Thyroid gland (tissue), 4 donors: ENCODE data around the gene RAB6A. TPM values are rescaled to one million over a fixed set of nuclear protein-coding genes. Genes with fewer than 3 reads are reported as not detected.

Source experiments
- DNase-seq, 2 donors: peaks; one replicate each; pipeline ENCODE4 v3.0.0-alpha.2; 2019
- H3K27ac ChIP-seq, 3 donors: fragments of 200-600 bp; sonication (generic); 1 replicate in 2 of 3; 2 replicates in 1 of 3; pipeline ENCODE4 v1.5.1; 2016 to 2019; ENCODE audit warnings: mild to moderate bottlenecking in 1 of 3, moderate library complexity in 1 of 3
- H3K27me3 ChIP-seq: fragments of 200-600 bp; sonication (generic); one replicate; pipeline ENCODE4 v1.5.1; 2019
- H3K36me3 ChIP-seq, 2 donors: fragments of 200-600 bp; sonication (generic); one replicate each; pipeline ENCODE4 v1.5.1; 2016 to 2019
- H3K4me1 ChIP-seq, 2 donors: fragments of 200-600 bp; sonication (generic); one replicate each; pipeline ENCODE4 v1.5.1; 2017 to 2019
- H3K4me3 ChIP-seq, 3 donors: fragments of 200-600 bp; sonication (generic); replicated peaks in 1 of 3; 1 replicate in 2 of 3; 2 replicates in 1 of 3; pipeline ENCODE4 v1.5.1; 2016; ENCODE audit warnings: mild to moderate bottlenecking in 1 of 3
- H3K9me3 ChIP-seq: fragments of 200-600 bp; sonication (generic); one replicate; pipeline ENCODE4 v1.5.1; 2017
- CTCF ChIP-seq, 6 experiments: fragments of 200-600 bp in 3 of 6; fragments of 450-650 bp in 3 of 6; sonication (generic) in 3 of 6; IDR thresholded peaks; one replicate each; pipeline ENCODE4 v1.5.1; 2016 to 2019; ENCODE audit warnings: antibody characterized with exemption in 6 of 6, mild to moderate bottlenecking in 2 of 6, inconsistent platforms in 1 of 6, moderate library complexity in 1 of 6
- POLR2A ChIP-seq, 2 donors: fragments of 450-650 bp; IDR thresholded peaks; one replicate each; pipeline ENCODE4 v1.6.1; 2017; ENCODE audit warnings: antibody characterized with exemption in 2 of 2, mild to moderate bottlenecking in 2 of 2, moderate library complexity in 1 of 2
- WGBS, 2 donors: methylation state at CpG; one replicate each; pipeline ENCODE4 v1.1.5; 2017; 5-methylcytosine and 5-hydroxymethylcytosine counted together
- intact Hi-C: fragments of 100-400 bp; cut with DNase I; formaldehyde crosslinking; loops from one replicate; pipeline ENCODE4 v1.15.1; 2023
- total RNA-seq, 4 donors: library from RNA; depleted of rRNA; stranded (reverse); fragments of >200 nt; gene quantifications; one replicate each; pipeline ENCODE4 v1.2.3, GENCODE V29; 2016

Gene RAB6A
- total RNA-seq, 4 donors from 2014 or later: 131 to 191 (median 178) TPM

GRCh38 chr11:73757598-73757997 lies 3.3 kb downstream of the RAB6A start:
- no peak for TF ChIP-seq CTCF (IDR thresholded peaks at IDR 0.05)
- TF ChIP-seq POLR2A (IDR thresholded peaks at IDR 0.05): no peak
- no peaks in the 10 kb centered on the region for H3K36me3 ChIP-seq
- WGBS, 2 donors: 92 to 94% methylated on average over 5 of the region's 5 CpGs
- no peaks in the 10 kb centered on the region for H3K9me3 ChIP-seq
- no peak for DNase-seq
- intact Hi-C loops: no loop called here
- H3K4me1 ChIP-seq: peaks cover 23% of the 10 kb centered on the region in 2 donors
- no peak overlapping the region for H3K27ac ChIP-seq
- no peak overlapping the region for H3K4me3 ChIP-seq
- no peaks in the 10 kb centered on the region for H3K27me3 ChIP-seq

GRCh38 chr11:73755670-73756069 lies 5.2 kb downstream of the RAB6A start:
- Histone ChIP-seq H3K9me3 (no peaks in the 10 kb centered on the region), H3K36me3 (no peaks in the 10 kb centered on the region), H3K4me3 (no peak overlapping the region), H3K4me1 (peaks cover 30 to 34% of the 10 kb centered on the region in 2 donors), H3K27ac (no peak overlapping the region), H3K27me3 (no peaks in the 10 kb centered on the region)
- no peak for TF ChIP-seq POLR2A (IDR thresholded peaks at IDR 0.05)
- TF ChIP-seq CTCF (IDR thresholded peaks at IDR 0.05): no peak
- intact Hi-C loops: no loop called here
- no peak for DNase-seq

GRCh38 chr11:73753938-73754337 lies 6.9 kb downstream of the RAB6A start:
- 94 to 97% methylated on average over 1 of the region's 1 CpG for WGBS, 2 donors
- no peaks in the 10 kb centered on the region for H3K9me3 ChIP-seq
- no peak for DNase-seq
- peaks cover 26 to 31% of the 10 kb centered on the region in 2 donors for H3K4me1 ChIP-seq
- TF ChIP-seq POLR2A (IDR thresholded peaks at IDR 0.05) (no peak), CTCF (IDR thresholded peaks at IDR 0.05) (no peak)
- no peaks in the 10 kb centered on the region for H3K27me3 ChIP-seq
- H3K36me3 ChIP-seq: no peaks in the 10 kb centered on the region
- no peak overlapping the region for H3K4me3 ChIP-seq
- H3K27ac ChIP-seq: peak overlapping the region in 2 of 3 donors; percentile 65 to 73
- intact Hi-C loops: no loop called here

GRCh38 chr11:73752903-73753302 lies 8.0 kb downstream of the RAB6A start:
- DNase-seq: peak; percentile 81 to 85
- WGBS, 2 donors: 31 to 34% methylated on average over 7 of the region's 7 CpGs

More at GRCh38 chr11:73752903-73753302, 8.0 kb downstream of the RAB6A start:
- TF ChIP-seq POLR2A (IDR thresholded peaks at IDR 0.05) (no peak), CTCF (IDR thresholded peaks at IDR 0.05) (peak in 1 of 6 experiments; percentile 19)
- Histone ChIP-seq H3K9me3 (no peaks in the 10 kb centered on the region), H3K4me1 (peaks cover 18 to 23% of the 10 kb centered on the region in 2 donors), H3K36me3 (no peaks in the 10 kb centered on the region), H3K27me3 (no peaks in the 10 kb centered on the region), H3K27ac (peak overlapping the region; percentile 65 to 82 (median 73)), H3K4me3 (no peak overlapping the region)
- intact Hi-C loops: no loop called here
